Activated naive CD4-positive, alpha-beta T cell treated with anti-CD3 and anti-CD28 coated beads, Interleukin-2, amount 10 ng/mL, durations not matched to agents 7 days and 5 days (primary cell): ENCODE data around the gene ZPBP2.
"Not testable (repeated sequence)": the region's sequence is repeated elsewhere in the genome, so short reads cannot be mapped to it uniquely, and the experiment has no call there.

Experiments used
- CTCF ChIA-PET: fragments of 350-600 bp; sonication (Branson Sonifier 250); formaldehyde crosslinking; loops from one replicate; lab custom pipeline; 2021; ENCODE audit warnings: antibody characterized with exemption; lab: Charles Lee
- DNase-seq: peaks from one replicate; pipeline ENCODE4 v3.0.0-alpha.2; 2020
- H3K27ac Mint-ChIP-seq: one replicate; pipeline ENCODE4 v1.8.0; 2021; ENCODE audit warnings: mild to moderate bottlenecking, moderate library complexity, mixed read lengths
- H3K27me3 Mint-ChIP-seq: one replicate; pipeline ENCODE4 v1.8.0; 2021; ENCODE audit warnings: mild to moderate bottlenecking, mixed read lengths
- H3K36me3 Mint-ChIP-seq: one replicate; pipeline ENCODE4 v1.8.0; 2021; ENCODE audit warnings: mixed read lengths
- H3K4me1 Mint-ChIP-seq: one replicate; pipeline ENCODE4 v1.8.0; 2021; ENCODE audit warnings: mixed read lengths
- H3K4me3 Mint-ChIP-seq: one replicate; pipeline ENCODE4 v1.8.0; 2021; ENCODE audit warnings: mild to moderate bottlenecking, moderate library complexity, mixed read lengths
- H3K9me3 Mint-ChIP-seq: one replicate; pipeline ENCODE4 v1.8.0; 2021; ENCODE audit warnings: mixed read lengths

ZPBP2 gene

DNA sequence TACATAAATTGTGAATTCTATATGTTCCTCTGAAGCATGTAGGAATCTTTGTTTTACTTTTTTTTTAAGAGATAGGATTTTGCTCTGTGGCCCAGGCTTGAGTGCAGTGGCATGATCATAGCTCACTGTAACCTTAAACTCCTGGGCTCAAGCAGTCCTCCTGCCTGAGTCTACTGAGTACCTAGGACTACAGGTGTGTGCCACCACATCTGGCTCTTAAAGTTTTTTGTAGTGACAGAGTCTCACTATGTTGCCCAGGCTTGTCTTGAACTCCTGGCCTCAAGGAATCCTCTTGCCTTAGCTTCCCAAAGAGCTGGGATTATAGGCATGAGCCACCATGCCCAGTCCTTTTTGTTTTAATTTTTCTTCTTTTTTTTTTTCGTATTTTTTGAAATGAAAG lies 29.2 kb upstream of the ZPBP2 start:
- CTCF ChIA-PET = no interaction called here
- Mint-ChIP-seq H3K27ac (no peak overlapping the region), H3K4me1 (peaks cover 17% of the 10 kb centered on the region)

DNA sequence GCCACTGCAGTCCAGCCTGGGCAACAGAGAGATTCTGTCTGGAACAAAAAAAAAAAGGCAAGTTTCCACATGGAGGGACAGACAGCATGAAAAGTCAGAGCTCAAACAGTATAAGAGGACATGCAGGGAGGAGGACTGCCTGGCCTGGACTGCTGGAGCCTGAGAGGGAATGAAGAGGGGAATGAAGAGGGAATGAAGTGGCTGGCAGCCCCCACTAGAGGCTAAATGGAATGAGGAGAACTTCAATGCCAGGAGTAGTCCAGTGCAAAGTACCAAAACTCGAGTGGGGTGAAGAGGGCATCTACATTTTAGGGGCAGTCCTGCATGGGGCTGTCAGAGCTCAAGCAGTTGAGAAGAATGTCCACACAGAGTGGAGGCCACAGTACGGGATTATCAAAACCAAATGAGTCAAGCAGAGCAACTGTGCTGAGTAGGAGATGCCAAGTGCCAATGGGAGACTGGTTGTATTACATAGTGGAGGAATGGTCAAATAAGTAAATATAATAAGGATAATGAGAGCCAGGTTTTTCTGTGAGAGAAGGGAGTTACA lies 26.8 kb upstream of the ZPBP2 start:
- no peak overlapping the region for H3K27ac Mint-ChIP-seq
- H3K36me3 Mint-ChIP-seq = peaks cover 40% of the 10 kb centered on the region
- peaks cover 27% of the 10 kb centered on the region for H3K4me1 Mint-ChIP-seq
- H3K9me3 Mint-ChIP-seq = peaks cover 20% of the 10 kb centered on the region
- CTCF ChIA-PET = no interaction called here
- H3K27me3 Mint-ChIP-seq = no peaks in the 10 kb centered on the region
- no peak overlapping the region for H3K4me3 Mint-ChIP-seq
- DNase-seq = no peak

More for the DNA sequence above, 29.2 kb upstream of the ZPBP2 start:
- Mint-ChIP-seq H3K27me3 (no peaks in the 10 kb centered on the region), H3K4me3 (no peak overlapping the region), H3K36me3 (peaks cover 50% of the 10 kb centered on the region), H3K9me3 (peaks cover 33% of the 10 kb centered on the region)
- DNase-seq = no peak

- Mint-ChIP-seq H3K4me3 (no peak overlapping the region), H3K9me3 (peaks cover under 1% of the 10 kb centered on the region), H3K27ac (no peak overlapping the region), H3K27me3 (no peaks in the 10 kb centered on the region), H3K36me3 (peaks cover 29% of the 10 kb centered on the region), H3K4me1 (peaks cover 51% of the 10 kb centered on the region)
- DNase-seq = no peak
- CTCF ChIA-PET = interaction anchor here (1.0 to 1.2 kb wide), 2 partner anchors 11 to 53 kb away, joined by 3 to 4 read pairs; no protein-coding TSS in a partner anchor
These were observed 22.8 kb upstream of the ZPBP2 start for GRCh38 chr17:39845052-39845846.

DNA sequence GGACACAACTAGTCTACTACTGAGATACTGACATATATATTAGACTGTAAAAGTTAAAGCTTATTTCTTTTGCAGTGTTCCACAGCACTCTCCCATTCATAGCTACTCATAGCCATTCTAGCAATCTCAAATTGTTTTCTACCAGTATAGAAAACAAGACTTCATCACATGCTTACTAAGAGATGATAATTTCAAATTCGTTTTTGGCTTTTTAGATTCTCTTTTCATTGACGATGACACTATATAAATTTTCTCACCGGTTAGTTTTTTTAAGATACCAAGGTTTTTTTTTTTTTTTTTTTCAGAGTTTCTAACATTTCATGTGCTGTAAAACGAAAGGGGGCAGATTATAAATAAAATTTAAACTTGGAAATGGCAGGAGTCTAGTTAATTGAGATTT lies 21.8 kb upstream of the ZPBP2 start:
- no peak for DNase-seq
- peaks cover 21% of the 10 kb centered on the region for H3K36me3 Mint-ChIP-seq
- no peaks in the 10 kb centered on the region for H3K27me3 Mint-ChIP-seq
- H3K27ac Mint-ChIP-seq = no peak overlapping the region
- peaks cover 51% of the 10 kb centered on the region for H3K4me1 Mint-ChIP-seq
- no peak overlapping the region for H3K4me3 Mint-ChIP-seq
- no peaks in the 10 kb centered on the region for H3K9me3 Mint-ChIP-seq
- CTCF ChIA-PET = interaction anchor here (1.8 kb wide), 1 partner anchor 15 kb away, joined by 9 read pairs; no protein-coding TSS in a partner anchor

DNA sequence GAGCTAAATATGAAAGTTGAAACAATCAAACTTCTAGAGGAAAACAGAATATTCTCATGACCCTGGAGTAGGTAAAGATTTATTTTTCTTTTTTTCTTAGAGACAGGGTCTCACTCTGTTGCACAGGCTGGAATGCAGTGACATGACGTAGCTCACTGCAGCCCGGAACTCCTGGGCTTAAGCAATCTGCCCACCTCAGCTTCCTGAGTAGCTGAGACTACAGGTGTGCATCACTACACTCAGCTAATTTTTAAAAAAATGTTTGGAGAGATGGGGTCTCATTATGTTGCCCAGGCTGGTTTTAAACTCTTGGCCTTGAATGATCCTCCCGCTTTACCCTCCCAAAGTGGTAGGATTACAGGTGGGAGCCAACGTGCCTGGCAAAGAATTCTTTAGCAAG lies 19.4 kb upstream of the ZPBP2 start:
- Mint-ChIP-seq H3K4me1 (peaks cover 41% of the 10 kb centered on the region), H3K27ac (no peak overlapping the region), H3K9me3 (no peaks in the 10 kb centered on the region), H3K27me3 (no peaks in the 10 kb centered on the region), H3K36me3 (peaks cover 21% of the 10 kb centered on the region), H3K4me3 (no peak overlapping the region)
- CTCF ChIA-PET = interaction anchor here (1.0 to 1.5 kb wide), 2 partner anchors 13 to 79 kb away, joined by 4 to 5 read pairs; no protein-coding TSS in a partner anchor
- DNase-seq = no peak

DNA sequence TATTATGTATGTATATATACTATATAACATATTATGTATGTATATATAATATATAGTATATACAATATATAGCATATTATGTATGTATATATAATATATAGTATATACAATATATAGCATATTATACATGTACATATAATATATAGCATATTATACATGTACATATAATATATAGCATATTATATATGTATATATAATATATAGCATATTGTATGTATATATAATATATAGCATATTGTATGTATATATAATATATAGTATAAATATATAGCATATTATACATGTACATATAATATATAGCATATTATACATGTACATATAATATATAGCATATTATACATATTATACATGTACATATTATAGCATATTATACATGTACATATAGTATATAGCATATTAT lies 17.8 kb upstream of the ZPBP2 start:
- H3K27me3 Mint-ChIP-seq, H3K4me3 Mint-ChIP-seq, DNase-seq, H3K9me3 Mint-ChIP-seq, H3K27ac Mint-ChIP-seq, CTCF ChIA-PET: not testable (repeated sequence)
- Mint-ChIP-seq H3K4me1 (peaks cover 30% of the 10 kb centered on the region), H3K36me3 (peaks cover 24% of the 10 kb centered on the region)

DNA sequence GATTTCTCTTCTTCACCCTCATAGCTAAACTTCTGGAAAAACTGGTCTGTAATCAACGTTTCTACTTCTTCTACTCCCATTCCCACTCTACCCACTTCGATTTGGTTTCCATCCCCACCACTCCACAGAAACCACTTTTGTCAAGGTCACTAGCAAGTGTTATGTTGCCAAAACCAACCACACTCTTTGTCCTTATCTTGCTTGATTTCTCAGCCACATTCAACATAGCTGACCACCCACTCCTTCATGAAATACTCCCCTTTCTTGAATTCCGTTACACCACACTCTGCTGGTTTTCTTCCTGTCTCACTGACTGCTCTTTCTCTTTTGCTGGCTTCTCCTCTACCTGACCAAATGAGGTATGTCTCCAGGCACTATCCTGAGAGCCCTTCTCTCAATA lies 15.8 kb upstream of the ZPBP2 start:
- Mint-ChIP-seq H3K4me3 (no peak overlapping the region), H3K9me3 (no peaks in the 10 kb centered on the region), H3K36me3 (peaks cover 21% of the 10 kb centered on the region), H3K27ac (no peak overlapping the region), H3K27me3 (no peaks in the 10 kb centered on the region), H3K4me1 (peaks cover 26% of the 10 kb centered on the region)
- CTCF ChIA-PET = no interaction called here
- no peak for DNase-seq

DNA sequence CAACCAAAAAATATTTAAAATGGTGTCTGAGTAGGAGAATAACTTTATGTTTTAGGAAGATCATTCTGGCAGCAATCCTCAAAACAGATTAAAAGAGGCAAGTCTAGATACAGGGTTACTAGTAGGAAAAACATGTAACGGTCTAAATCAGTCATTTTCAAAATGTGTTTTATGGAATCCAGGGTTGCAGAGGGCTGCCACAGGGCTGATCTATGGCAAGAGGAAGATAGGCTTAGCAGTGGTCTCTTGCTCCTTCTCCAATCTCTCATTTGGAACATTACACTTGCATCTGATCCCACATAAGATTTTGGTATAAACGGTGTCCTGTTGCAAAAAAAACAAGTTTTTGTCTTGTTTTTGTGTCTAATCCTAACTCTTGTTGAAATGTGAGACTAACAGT lies 13.1 kb upstream of the ZPBP2 start:
- no peak overlapping the region for H3K27ac Mint-ChIP-seq
- peaks cover 13% of the 10 kb centered on the region for H3K36me3 Mint-ChIP-seq
- CTCF ChIA-PET = no interaction called here
- no peaks in the 10 kb centered on the region for H3K9me3 Mint-ChIP-seq
- no peak overlapping the region for H3K4me3 Mint-ChIP-seq
- no peak for DNase-seq
- H3K27me3 Mint-ChIP-seq = no peaks in the 10 kb centered on the region
- H3K4me1 Mint-ChIP-seq = peaks cover 8% of the 10 kb centered on the region

DNA sequence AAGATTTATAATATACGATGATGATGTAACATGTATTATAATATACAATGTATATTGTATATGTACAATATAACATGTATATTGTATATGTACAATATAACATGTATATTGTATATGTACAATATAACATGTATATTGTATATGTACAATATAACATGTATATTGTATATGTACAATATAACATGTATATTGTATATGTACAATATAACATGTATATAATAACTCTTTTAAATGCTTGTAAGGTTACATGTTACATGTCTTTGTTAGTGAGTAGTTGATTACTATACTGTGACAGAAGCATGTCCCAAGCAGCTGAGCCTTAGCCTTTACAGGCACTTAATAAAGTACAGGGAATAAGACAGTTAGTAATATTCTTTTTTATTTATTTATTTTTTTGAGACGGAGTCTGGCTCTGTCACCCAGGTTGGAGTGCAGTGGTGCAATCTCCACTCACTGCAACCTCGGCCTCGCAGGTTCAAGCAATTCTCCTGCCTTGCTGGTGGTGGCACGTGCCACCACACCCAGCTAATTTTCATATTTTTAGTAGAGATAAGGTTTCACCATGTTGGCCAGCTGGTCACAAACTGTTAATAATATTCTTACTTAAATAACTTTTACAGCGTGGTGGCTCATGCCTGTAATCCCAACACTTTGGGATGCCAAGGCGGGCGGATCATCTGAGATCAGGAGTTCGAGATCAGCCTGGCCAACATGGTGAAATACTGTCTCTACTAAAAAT lies 11.9 kb upstream of the ZPBP2 start:
- H3K27me3 Mint-ChIP-seq, H3K27ac Mint-ChIP-seq, CTCF ChIA-PET, H3K4me3 Mint-ChIP-seq, H3K9me3 Mint-ChIP-seq, DNase-seq: not testable (repeated sequence)
- Mint-ChIP-seq H3K4me1 (peaks cover 18% of the 10 kb centered on the region), H3K36me3 (peaks cover 14% of the 10 kb centered on the region)

- Mint-ChIP-seq H3K36me3 (peaks cover 4% of the 10 kb centered on the region), H3K4me3 (peak overlapping the region; percentile 64), H3K27ac (peak overlapping the region; percentile 75), H3K4me1 (peaks cover 57% of the 10 kb centered on the region), H3K27me3 (no peaks in the 10 kb centered on the region), H3K9me3 (no peaks in the 10 kb centered on the region)
- CTCF ChIA-PET = interaction anchor here (0.6 to 3.5 kb wide), 7 partner anchors 10 to 131 kb away, joined by 3 to 9 read pairs (median 4); partner anchors contain the start of gene MIEN1
- no peak for DNase-seq
These were observed 6.8 kb upstream of the ZPBP2 start for GRCh38 chr17:39861235-39861634.

- H3K36me3 Mint-ChIP-seq = peaks cover 7% of the 10 kb centered on the region
- H3K27ac Mint-ChIP-seq = peak overlapping the region; percentile 88
- H3K27me3 Mint-ChIP-seq = peaks cover 13% of the 10 kb centered on the region
- H3K9me3 Mint-ChIP-seq = no peaks in the 10 kb centered on the region
- peaks cover 76% of the 10 kb centered on the region for H3K4me1 Mint-ChIP-seq
- DNase-seq = no peak
- CTCF ChIA-PET = interaction anchor here (1.0 to 2.6 kb wide), 4 partner anchors 42 to 242 kb away, joined by 3 to 13 read pairs (median 5); no protein-coding TSS in a partner anchor
- peak overlapping the region; percentile 93 for H3K4me3 Mint-ChIP-seq
These were observed 4.6 kb upstream of the ZPBP2 start for GRCh38 chr17:39863244-39863917.

GRCh38 chr17:39863918-39864746 lies 3.9 kb upstream of the ZPBP2 start, which contains the start of gene IKZF3:
IKZF3 (minus strand) TSS chr17:39864312; CDS start chr17:39864126, 186 bp downstream.
- peaks cover 21% of the 10 kb centered on the region for H3K27me3 Mint-ChIP-seq
- H3K4me3 Mint-ChIP-seq = peak within 1 kb of the TSS; percentile 93
- peak; percentile 83 for DNase-seq
- H3K9me3 Mint-ChIP-seq = peaks cover 1% of the 10 kb centered on the region
- H3K27ac Mint-ChIP-seq = peak within 1 kb of the TSS; percentile 88
- H3K4me1 Mint-ChIP-seq = peaks cover 84% of the 10 kb centered on the region
- CTCF ChIA-PET = interaction anchor here (0.9 to 2.6 kb wide), 11 partner anchors 42 to 242 kb away, joined by 3 to 13 read pairs (median 3); partner anchors contain the start of genes MIEN1 and PGAP3
- H3K36me3 Mint-ChIP-seq = peaks cover 7% of the 10 kb centered on the region
